Loucy (cell line): ENCODE measurements around the gene SLC35G2.
"Not testable (repeated sequence)": the region's sequence is repeated elsewhere in the genome, so short reads cannot be mapped to it uniquely, and the experiment has no call there.

Source experiments
- H2AFZ ChIP-seq: fragments of 200-600 bp; sonication (generic); 2 replicates; pipeline ENCODE4 v1.6.0; 2016; ENCODE audit warnings: antibody characterized with exemption, mild to moderate bottlenecking, low read length, moderate library complexity
- H3F3A ChIP-seq: fragments of 200-600 bp; 2 replicates; pipeline ENCODE4 v1.6.0; 2016; ENCODE audit warnings: antibody characterized with exemption, low read depth, mild to moderate bottlenecking
- H3K27me3 ChIP-seq: fragments of 200-600 bp; sonication (generic); 2 replicates; pipeline ENCODE4 v1.6.1; 2014; ENCODE audit warnings: low read length, mild to moderate bottlenecking; ENCODE audit not compliant: insufficient read depth, poor library complexity, severe bottlenecking
- H3K36me3 ChIP-seq: fragments of 200-600 bp; sonication (generic); 2 replicates; pipeline ENCODE4 v1.6.1; 2016; ENCODE audit warnings: low read length; ENCODE audit not compliant: insufficient read depth
- H3K4me1 ChIP-seq: fragments of 200-600 bp; sonication (generic); 2 replicates; pipeline ENCODE4 v1.5.1; 2014; ENCODE audit warnings: low read length, mild to moderate bottlenecking; ENCODE audit not compliant: insufficient read depth, poor library complexity, severe bottlenecking
- H3K4me2 ChIP-seq: fragments of 200-600 bp; sonication (generic); 2 replicates; pipeline ENCODE4 v1.6.0; 2014; ENCODE audit warnings: antibody characterized with exemption, low read length, low read depth, mild to moderate bottlenecking; ENCODE audit not compliant: poor library complexity, severe bottlenecking
- H3K4me3 ChIP-seq: fragments of 200-600 bp; sonication (generic); 2 replicates; pipeline ENCODE4 v1.5.1; 2014; ENCODE audit warnings: low read length, mild to moderate bottlenecking, mixed read lengths; ENCODE audit not compliant: poor library complexity, severe bottlenecking
- H3K79me2 ChIP-seq: fragments of 200-600 bp; sonication (generic); 2 replicates; pipeline ENCODE4 v1.6.1; 2014; ENCODE audit warnings: low read length; ENCODE audit not compliant: insufficient read depth
- H3K9ac ChIP-seq: fragments of 200-600 bp; sonication (generic); 2 replicates; pipeline ENCODE4 v1.6.0; 2014; ENCODE audit warnings: mild to moderate bottlenecking, low read depth, low read length, moderate library complexity; ENCODE audit not compliant: poor library complexity, severe bottlenecking
- H3K9me2 ChIP-seq: fragments of 200-600 bp; sonication (generic); replicated peaks from 2 replicates; pipeline ENCODE4 v1.6.1; 2016; ENCODE audit warnings: low read depth, low read length, mixed read lengths
- H3K9me3 ChIP-seq: fragments of 200-600 bp; sonication (generic); 2 replicates; pipeline ENCODE4 v1.6.1; 2014; ENCODE audit warnings: mild to moderate bottlenecking, antibody characterized with exemption, low read length, low read depth; ENCODE audit not compliant: insufficient read depth
- H4K20me1 ChIP-seq: fragments of 200-600 bp; sonication (generic); 2 replicates; pipeline ENCODE4 v1.6.0; 2014; ENCODE audit warnings: antibody characterized with exemption, low read length, mild to moderate bottlenecking; ENCODE audit not compliant: insufficient read depth, poor library complexity, severe bottlenecking
- CTCF ChIP-seq: fragments of 200-600 bp; sonication (generic); conservative IDR thresholded peaks from 2 replicates; pipeline ENCODE4 v1.5.1; 2014; ENCODE audit warnings: mild to moderate bottlenecking, antibody characterized with exemption, low read length
- EZH2phosphoT487 ChIP-seq: fragments of 200-600 bp; IDR thresholded peaks from 2 replicates; pipeline ENCODE4 v1.6.1; 2018; ENCODE audit warnings: antibody characterized with exemption, mild to moderate bottlenecking, moderate library complexity, borderline replicate concordance

SLC35G2 gene

GRCh38 chr3:136788154-136788553, 30.8 kb upstream of the SLC35G2 start:
- no peaks in the 10 kb centered on the region for H3K36me3 ChIP-seq
- H4K20me1 ChIP-seq = no peaks in the 10 kb centered on the region
- no peaks in the 10 kb centered on the region for H3F3A ChIP-seq
- H3K9ac ChIP-seq = no peak overlapping the region
- H3K4me1 ChIP-seq = peaks cover 20% of the 10 kb centered on the region
- no peak overlapping the region for H2AFZ ChIP-seq
- no peaks in the 10 kb centered on the region for H3K27me3 ChIP-seq
- no peaks in the 10 kb centered on the region for H3K9me3 ChIP-seq
- H3K4me3 ChIP-seq = no peak overlapping the region
- H3K79me2 ChIP-seq = no peaks in the 10 kb centered on the region
- no peaks in the 10 kb centered on the region for H3K9me2 ChIP-seq
- H3K4me2 ChIP-seq = no peak overlapping the region
- TF ChIP-seq EZH2phosphoT487 = no peak

GRCh38 chr3:136789976-136790375, 28.9 kb upstream of the SLC35G2 start:
- Histone ChIP-seq H3K4me2 (no peak overlapping the region), H2AFZ (no peak overlapping the region)
- TF ChIP-seq CTCF (no peak), EZH2phosphoT487 (no peak)

GRCh38 chr3:136790786-136791185, 28.1 kb upstream of the SLC35G2 start:
- Histone ChIP-seq H3K9me2 (no peaks in the 10 kb centered on the region), H3K9me3 (no peaks in the 10 kb centered on the region), H3F3A (no peaks in the 10 kb centered on the region), H3K27me3 (no peaks in the 10 kb centered on the region), H2AFZ (no peak overlapping the region), H3K4me3 (no peak overlapping the region), H3K79me2 (no peaks in the 10 kb centered on the region), H4K20me1 (no peaks in the 10 kb centered on the region), H3K9ac (no peak overlapping the region), H3K4me1 (peaks cover 13% of the 10 kb centered on the region), H3K36me3 (no peaks in the 10 kb centered on the region), H3K4me2 (no peak overlapping the region)
- no peak for TF ChIP-seq CTCF
- no peak for TF ChIP-seq EZH2phosphoT487

More at GRCh38 chr3:136789976-136790375, 28.9 kb upstream of the SLC35G2 start:
- no peaks in the 10 kb centered on the region for H3K9me3 ChIP-seq
- no peaks in the 10 kb centered on the region for H4K20me1 ChIP-seq
- H3K9me2 ChIP-seq = no peaks in the 10 kb centered on the region
- no peak overlapping the region for H3K9ac ChIP-seq
- no peaks in the 10 kb centered on the region for H3K79me2 ChIP-seq
- no peaks in the 10 kb centered on the region for H3K36me3 ChIP-seq
- H3K4me3 ChIP-seq = no peak overlapping the region
- no peaks in the 10 kb centered on the region for H3K27me3 ChIP-seq
- peaks cover 20% of the 10 kb centered on the region for H3K4me1 ChIP-seq
- no peaks in the 10 kb centered on the region for H3F3A ChIP-seq

- no peaks in the 10 kb centered on the region for H3K79me2 ChIP-seq
- H3K36me3 ChIP-seq = no peaks in the 10 kb centered on the region
- H4K20me1 ChIP-seq = no peaks in the 10 kb centered on the region
- TF ChIP-seq CTCF (no peak), EZH2phosphoT487 (no peak)
- no peak overlapping the region for H3K9ac ChIP-seq
- H3K9me3 ChIP-seq = no peaks in the 10 kb centered on the region
- H3K27me3 ChIP-seq = no peaks in the 10 kb centered on the region
- H3K9me2 ChIP-seq = no peaks in the 10 kb centered on the region
- no peak overlapping the region for H3K4me2 ChIP-seq
- no peaks in the 10 kb centered on the region for H3F3A ChIP-seq
- no peak overlapping the region for H2AFZ ChIP-seq
- H3K4me1 ChIP-seq = no peaks in the 10 kb centered on the region
- no peak overlapping the region for H3K4me3 ChIP-seq
Measured at GRCh38 chr3:136792556-136793330, 26.2 kb upstream of the SLC35G2 start.

- not testable (repeated sequence) for H3K9me3 ChIP-seq, H3K27me3 ChIP-seq, H3K9ac ChIP-seq, H3K4me2 ChIP-seq, H3K4me1 ChIP-seq, H2AFZ ChIP-seq, H3K36me3 ChIP-seq, H3K4me3 ChIP-seq, H3K9me2 ChIP-seq, H4K20me1 ChIP-seq, H3K79me2 ChIP-seq, H3F3A ChIP-seq
Measured at GRCh38 chr3:136801146-136801545, 17.8 kb upstream of the SLC35G2 start.
